Upper lobe of right lung (tissue), 1 donor: ENCODE results near the gene TOR1B. TPM values are rescaled to one million over a fixed set of nuclear protein-coding genes. Genes with fewer than 3 reads are reported as not detected.
"Not testable (repeated sequence)": the region's sequence is repeated elsewhere in the genome, so short reads cannot be mapped to it uniquely, and the experiment has no call there.

Experiments used
- ATAC-seq: fragments of 200-7000 bp; cut with Tn5 transposase; one replicate; pipeline ENCODE4 v1.9.1; 2020; ENCODE audit warnings: mild to moderate bottlenecking, moderate library complexity
- DNase-seq: peaks from one replicate; pipeline ENCODE4 v3.0.0-alpha.2; 2020
- H3K27ac ChIP-seq: fragments of 200-600 bp; one replicate; pipeline ENCODE4 v1.8.0; 2022
- H3K27me3 ChIP-seq: fragments of 200-600 bp; one replicate; pipeline ENCODE4 v1.8.0; 2022; ENCODE audit warnings: mild to moderate bottlenecking
- H3K36me3 ChIP-seq: fragments of 200-600 bp; one replicate; pipeline ENCODE4 v1.8.0; 2022
- H3K4me1 ChIP-seq: fragments of 200-600 bp; one replicate; pipeline ENCODE4 v1.8.0; 2022
- H3K4me3 ChIP-seq: fragments of 200-600 bp; one replicate; pipeline ENCODE4 v1.8.0; 2022; ENCODE audit warnings: mild to moderate bottlenecking
- H3K9me3 ChIP-seq: fragments of 200-600 bp; one replicate; pipeline ENCODE4 v1.8.0; 2022
- CTCF ChIP-seq: fragments of 200-600 bp; IDR thresholded peaks from one replicate; pipeline ENCODE4 v1.8.0; 2022; ENCODE audit warnings: antibody characterized with exemption
- intact Hi-C: fragments of 100-400 bp; cut with DNase I; formaldehyde crosslinking; loops from one replicate; pipeline ENCODE4 v1.11.0; 2022
- total RNA-seq: library from RNA; stranded (reverse); fragmentation: NEBNext Ultra II Directional; extraction: Animal tissue kit (Norgen Biotek cat#: 25700); gene quantifications from one replicate; pipeline ENCODE4 v1.2.1, GENCODE V29; 2021
- donor health status: DM: no; HTN: yes; CAD: no; lungs with severe emphysema.

Gene TOR1B
- total RNA-seq, 1 donor from 2014 or later = 26.0 TPM

- no peak for TF ChIP-seq CTCF
- intact Hi-C loops = loop anchor here (5.0 kb wide), 1 partner anchor 49 kb away; no protein-coding TSS in a partner anchor
- no peaks in the 10 kb centered on the region for H3K36me3 ChIP-seq
- ATAC-seq (no peak), DNase-seq (no peak)
- no peak overlapping the region for H3K27ac ChIP-seq
- no peaks in the 10 kb centered on the region for H3K4me1 ChIP-seq
- no peak overlapping the region for H3K4me3 ChIP-seq
- no peaks in the 10 kb centered on the region for H3K9me3 ChIP-seq
- no peaks in the 10 kb centered on the region for H3K27me3 ChIP-seq
Observed at GRCh38 chr9:129785866-129786265, 17.1 kb upstream of the TOR1B start.

DNA sequence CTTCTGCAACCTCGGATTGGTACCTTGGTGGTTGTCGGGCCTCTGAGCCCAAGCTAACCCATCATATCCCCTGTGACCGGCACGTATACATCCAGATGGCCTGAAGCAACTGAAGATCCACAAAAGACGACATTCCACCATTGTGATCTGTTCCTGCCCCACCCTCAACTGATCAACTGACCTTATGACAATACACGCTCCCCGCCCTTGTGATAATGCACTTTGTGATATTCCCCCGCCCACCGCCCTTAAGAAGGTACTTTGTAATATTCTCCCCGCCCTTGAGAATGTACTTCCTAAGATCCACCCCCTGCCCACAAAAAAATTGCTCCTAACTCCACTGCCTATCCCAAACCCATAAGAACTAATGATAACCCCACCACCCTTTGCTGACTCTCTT, 16.5 kb upstream of the TOR1B start:
- ATAC-seq = no peak
- intact Hi-C loops = loop anchor here (5.0 kb wide), 1 partner anchor 49 kb away; no protein-coding TSS in a partner anchor
- no peaks in the 10 kb centered on the region for H3K27me3 ChIP-seq
- H3K27ac ChIP-seq = no peak overlapping the region
- TF ChIP-seq CTCF = no peak
- no peaks in the 10 kb centered on the region for H3K4me1 ChIP-seq
- no peak for DNase-seq
- no peaks in the 10 kb centered on the region for H3K36me3 ChIP-seq
- H3K4me3 ChIP-seq = no peak overlapping the region
- H3K9me3 ChIP-seq = no peaks in the 10 kb centered on the region

GRCh38 chr9:129794549-129794948, 8.4 kb upstream of the TOR1B start:
- no peak for TF ChIP-seq CTCF
- intact Hi-C loops = no loop called here
- ATAC-seq = no peak

DNA sequence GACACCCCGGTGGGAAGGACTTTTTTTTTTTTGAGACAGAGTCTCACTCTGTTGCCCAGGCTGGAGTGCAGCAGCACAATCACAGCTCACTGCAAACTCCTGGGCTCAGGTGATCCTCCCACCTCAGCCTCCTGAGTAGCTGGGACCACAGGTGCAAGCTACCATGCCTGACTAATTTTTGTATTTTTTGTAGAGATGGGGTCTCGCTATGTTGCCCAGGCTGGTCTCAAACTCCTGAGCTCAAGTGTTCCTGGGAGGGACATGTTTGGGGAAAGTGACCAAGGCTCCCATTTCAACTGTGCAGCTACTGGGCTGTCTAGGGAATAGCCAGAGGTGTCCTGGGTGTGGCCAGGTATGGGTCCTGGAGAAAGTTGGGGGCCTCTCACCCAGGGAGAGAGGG, 7.0 kb upstream of the TOR1B start:
- intact Hi-C loops, H3K27me3 ChIP-seq, H3K9me3 ChIP-seq, H3K4me1 ChIP-seq, ATAC-seq, H3K4me3 ChIP-seq, H3K27ac ChIP-seq, H3K36me3 ChIP-seq, DNase-seq: not testable (repeated sequence)

More at GRCh38 chr9:129794549-129794948, 8.4 kb upstream of the TOR1B start:
- no peak overlapping the region for H3K4me3 ChIP-seq
- no peaks in the 10 kb centered on the region for H3K4me1 ChIP-seq
- H3K27ac ChIP-seq = no peak overlapping the region
- no peaks in the 10 kb centered on the region for H3K36me3 ChIP-seq
- DNase-seq = no peak
- H3K27me3 ChIP-seq = no peaks in the 10 kb centered on the region
- no peaks in the 10 kb centered on the region for H3K9me3 ChIP-seq

DNA sequence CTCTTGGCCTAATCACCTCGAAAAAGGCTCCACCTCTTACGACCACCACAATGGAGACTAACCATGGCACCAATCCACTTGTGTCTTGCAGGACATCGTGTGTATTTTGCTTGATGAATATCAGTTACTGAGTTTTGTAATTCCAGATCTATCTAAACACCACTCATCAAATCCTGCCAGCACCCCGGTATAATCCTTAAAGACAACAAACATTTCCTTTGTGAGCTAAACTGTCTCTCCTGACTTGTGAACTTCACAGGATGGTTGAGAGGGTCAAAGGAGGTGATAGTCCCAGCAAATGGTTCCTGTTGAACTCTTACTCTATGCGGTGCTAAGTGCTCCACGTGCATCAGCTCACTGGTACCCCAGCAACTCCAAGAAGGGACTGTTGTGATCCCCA, 4.0 kb upstream of the TOR1B start:
- Histone ChIP-seq H3K4me3 (no peak overlapping the region), H3K27ac (no peak overlapping the region), H3K36me3 (no peaks in the 10 kb centered on the region), H3K4me1 (peaks cover 3% of the 10 kb centered on the region), H3K27me3 (no peaks in the 10 kb centered on the region), H3K9me3 (no peaks in the 10 kb centered on the region)
- TF ChIP-seq CTCF = no peak
- intact Hi-C loops = no loop called here
- ATAC-seq (no peak), DNase-seq (no peak)

GRCh38 chr9:129801504-129801903, 1.5 kb upstream of the TOR1B start:
- ATAC-seq = no peak
- peaks cover 11% of the 10 kb centered on the region for H3K4me1 ChIP-seq
- H3K4me3 ChIP-seq = no peak overlapping the region
- no peaks in the 10 kb centered on the region for H3K36me3 ChIP-seq
- H3K27ac ChIP-seq = no peak overlapping the region
- H3K9me3 ChIP-seq = no peaks in the 10 kb centered on the region
- H3K27me3 ChIP-seq = no peaks in the 10 kb centered on the region
- no peak for TF ChIP-seq CTCF
- no peak for DNase-seq
- intact Hi-C loops = no loop called here
